HepG2 (cell line): Measurements from ENCODE around the gene RNF213. TPM values are rescaled to one million over a fixed set of nuclear protein-coding genes. Genes with fewer than 3 reads are reported as not detected.

Experiments
- ASH2L ChIP-seq: fragments of 300-600, 200-600 bp; sonication (generic); IDR thresholded peaks from 2 replicates; pipeline ENCODE4 v1.7.0; 2017; ENCODE audit warnings: low read depth, mild to moderate bottlenecking, moderate library complexity, mixed read lengths, low read length; ENCODE audit not compliant: insufficient read length
- BRD4 ChIP-seq: sonication (generic); formaldehyde crosslinking; IDR thresholded peaks from 2 replicates; pipeline ENCODE4 v1.4.0; 2020; ENCODE audit warnings: missing genetic modification reagents
- FOXK2 ChIP-seq: fragments of 450-650 bp; IDR thresholded peaks from 2 replicates; pipeline ENCODE4 v1.6.1; 2016
- KDM4B ChIP-seq: sonication (generic); formaldehyde crosslinking; IDR thresholded peaks from 2 replicates; pipeline ENCODE4 v1.4.0; 2020; ENCODE audit warnings: missing genetic modification reagents
- PCBP1 ChIP-seq: fragments of 200-400 bp; formaldehyde crosslinking; IDR thresholded peaks from 2 replicates; pipeline ENCODE4 v1.6.1; 2017; ENCODE audit warnings: mild to moderate bottlenecking, low read depth, low read length, borderline replicate concordance
- PHF21A ChIP-seq: sonication (generic); formaldehyde crosslinking; IDR thresholded peaks from 2 replicates; pipeline ENCODE4 v1.5.0; 2020; ENCODE audit warnings: mild to moderate bottlenecking, missing genetic modification reagents
- ZNF24 ChIP-seq: fragments of 450-650 bp; IDR thresholded peaks from 2 replicates; pipeline ENCODE4 v1.6.1; 2017; ENCODE audit warnings: antibody characterized with exemption, mild to moderate bottlenecking
- ZNF547 ChIP-seq: sonication (generic); formaldehyde crosslinking; IDR thresholded peaks from 2 replicates; pipeline ENCODE4 v1.5.1; 2020; ENCODE audit warnings: mild to moderate bottlenecking, missing genetic modification reagents
- polyA plus RNA-seq, 8 experiments: library from polyadenylated mRNA; depleted of rRNA in 3 of 8; stranded (reverse) in 7 of 8; unstranded in 1 of 8; fragments of >200 nt; fragmentation: Illumina TruSeq in 4 of 8; extraction: Trizol in 4 of 8; gene quantifications; 2 replicates each; pipeline versions ENCODE4 v1.2.1 to v1.2.3, GENCODE V29; 2011 to 2016; ENCODE audit warnings: low read depth in 4 of 8, missing spikeins in 1 of 8, mixed read lengths in 1 of 8; ENCODE audit not compliant: insufficient read depth in 1 of 8
- total RNA-seq, 5 experiments: library from RNA; depleted of rRNA; stranded (reverse); fragments of >200 nt; fragmentation: Illumina TruSeq; extraction: Trizol; gene quantifications; 2 replicates each; pipeline ENCODE4 v1.2.3, GENCODE V29; 2016; ENCODE audit warnings: low read depth in 1 of 5
- TF ChIP-seq, protein P1 (sequence below): IDR thresholded peaks from 2 replicates; pipeline ENCODE4 v1.6.1; 2016
- TF ChIP-seq, protein P2 (sequence below): sonication (generic); formaldehyde crosslinking; IDR thresholded peaks from 2 replicates; pipeline ENCODE4 v1.4.0; 2020; ENCODE audit warnings: low read depth, missing genetic modification reagents
- TF ChIP-seq, protein P3 (sequence below): sonication (generic); formaldehyde crosslinking; IDR thresholded peaks from 2 replicates; pipeline ENCODE4 v1.4.0; 2020; ENCODE audit warnings: mild to moderate bottlenecking, missing genetic modification reagents
- TF ChIP-seq, protein P4 (sequence below): sonication (generic); formaldehyde crosslinking; IDR thresholded peaks from 2 replicates; pipeline ENCODE4 v1.9.0; 2021; ENCODE audit warnings: mild to moderate bottlenecking, missing genetic modification reagents

RNF213 gene
- total and polyA plus RNA-seq, 2 of the 13 experiments (the other 11 are each of a cell fraction or from before 2014, with no cell fraction given), result 38.6 to 38.7 TPM

DNA sequence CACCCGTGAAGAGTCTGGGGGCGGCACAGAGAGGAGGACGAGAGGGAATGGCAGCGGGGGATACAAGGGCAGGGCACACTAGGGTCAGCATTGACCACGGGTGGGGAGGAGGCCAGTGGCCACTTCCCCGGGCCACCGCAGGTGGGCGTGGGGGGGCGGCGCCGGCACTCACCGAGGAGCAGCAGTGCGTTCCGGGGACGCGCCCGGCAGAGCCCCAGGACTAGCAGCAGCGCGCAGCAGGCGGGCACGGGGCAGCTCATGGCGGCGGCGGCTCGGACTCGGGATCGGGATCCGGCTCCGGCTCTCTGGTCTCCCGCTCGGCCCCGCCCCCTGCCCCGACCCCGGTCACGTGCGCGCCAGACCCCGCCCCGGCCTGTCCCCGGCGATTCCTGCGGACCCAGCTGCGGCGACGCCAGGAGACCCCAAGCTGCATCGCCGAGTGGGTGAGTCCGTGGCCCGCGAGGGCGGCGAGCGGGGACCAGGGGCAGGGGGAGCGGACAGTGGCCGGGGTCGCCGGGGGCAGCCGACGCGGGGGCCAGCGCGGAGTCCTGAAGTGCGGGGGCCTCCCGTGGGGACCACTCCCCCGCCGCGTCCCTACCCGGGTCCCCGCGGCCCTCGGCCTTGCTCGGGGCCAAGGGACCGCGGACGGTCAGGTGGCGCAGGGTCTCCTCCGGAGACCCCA is 40.5 kb upstream of the RNF213 start, which contains the start of the genes SGSH and SLC26A11 (continued):
- TF ChIP-seq PHF21A (CRISPR knock-in tag) (no peak), FOXK2 (no peak), ZNF547 (CRISPR knock-in tag) (peak; percentile 71; the same call in 1 of the 2 replicates), BRD4 (peak; percentile 80), ZNF24 (no peak), ASH2L (peak; percentile 61), PCBP1 (no peak), KDM4B (CRISPR knock-in tag) (no peak)
- TF ChIP-seq, protein P1, sequence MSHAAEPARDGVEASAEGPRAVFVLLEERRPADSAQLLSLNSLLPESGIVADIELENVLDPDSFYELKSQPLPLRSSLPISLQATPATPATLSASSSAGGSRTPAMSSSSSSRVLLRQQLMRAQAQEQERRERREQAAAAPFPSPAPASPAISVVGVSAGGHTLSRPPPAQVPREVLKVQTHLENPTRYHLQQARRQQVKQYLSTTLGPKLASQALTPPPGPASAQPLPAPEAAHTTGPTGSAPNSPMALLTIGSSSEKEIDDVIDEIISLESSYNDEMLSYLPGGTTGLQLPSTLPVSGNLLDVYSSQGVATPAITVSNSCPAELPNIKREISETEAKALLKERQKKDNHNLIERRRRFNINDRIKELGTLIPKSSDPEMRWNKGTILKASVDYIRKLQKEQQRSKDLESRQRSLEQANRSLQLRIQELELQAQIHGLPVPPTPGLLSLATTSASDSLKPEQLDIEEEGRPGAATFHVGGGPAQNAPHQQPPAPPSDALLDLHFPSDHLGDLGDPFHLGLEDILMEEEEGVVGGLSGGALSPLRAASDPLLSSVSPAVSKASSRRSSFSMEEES (CRISPR knock-in tag), result no peak
- TF ChIP-seq, protein P2, sequence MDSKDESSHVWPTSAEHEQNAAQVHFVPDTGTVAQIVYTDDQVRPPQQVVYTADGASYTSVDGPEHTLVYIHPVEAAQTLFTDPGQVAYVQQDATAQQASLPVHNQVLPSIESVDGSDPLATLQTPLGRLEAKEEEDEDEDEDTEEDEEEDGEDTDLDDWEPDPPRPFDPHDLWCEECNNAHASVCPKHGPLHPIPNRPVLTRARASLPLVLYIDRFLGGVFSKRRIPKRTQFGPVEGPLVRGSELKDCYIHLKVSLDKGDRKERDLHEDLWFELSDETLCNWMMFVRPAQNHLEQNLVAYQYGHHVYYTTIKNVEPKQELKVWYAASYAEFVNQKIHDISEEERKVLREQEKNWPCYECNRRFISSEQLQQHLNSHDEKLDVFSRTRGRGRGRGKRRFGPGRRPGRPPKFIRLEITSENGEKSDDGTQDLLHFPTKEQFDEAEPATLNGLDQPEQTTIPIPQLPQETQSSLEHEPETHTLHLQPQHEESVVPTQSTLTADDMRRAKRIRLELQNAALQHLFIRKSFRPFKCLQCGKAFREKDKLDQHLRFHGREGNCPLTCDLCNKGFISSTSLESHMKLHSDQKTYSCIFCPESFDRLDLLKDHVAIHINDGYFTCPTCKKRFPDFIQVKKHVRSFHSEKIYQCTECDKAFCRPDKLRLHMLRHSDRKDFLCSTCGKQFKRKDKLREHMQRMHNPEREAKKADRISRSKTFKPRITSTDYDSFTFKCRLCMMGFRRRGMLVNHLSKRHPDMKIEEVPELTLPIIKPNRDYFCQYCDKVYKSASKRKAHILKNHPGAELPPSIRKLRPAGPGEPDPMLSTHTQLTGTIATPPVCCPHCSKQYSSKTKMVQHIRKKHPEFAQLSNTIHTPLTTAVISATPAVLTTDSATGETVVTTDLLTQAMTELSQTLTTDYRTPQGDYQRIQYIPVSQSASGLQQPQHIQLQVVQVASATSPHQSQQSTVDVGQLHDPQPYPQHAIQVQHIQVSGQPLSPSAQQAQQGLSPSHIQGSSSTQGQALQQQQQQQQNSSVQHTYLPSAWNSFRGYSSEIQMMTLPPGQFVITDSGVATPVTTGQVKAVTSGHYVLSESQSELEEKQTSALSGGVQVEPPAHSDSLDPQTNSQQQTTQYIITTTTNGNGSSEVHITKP (CRISPR knock-in tag), result no peak
- TF ChIP-seq, protein P3, sequence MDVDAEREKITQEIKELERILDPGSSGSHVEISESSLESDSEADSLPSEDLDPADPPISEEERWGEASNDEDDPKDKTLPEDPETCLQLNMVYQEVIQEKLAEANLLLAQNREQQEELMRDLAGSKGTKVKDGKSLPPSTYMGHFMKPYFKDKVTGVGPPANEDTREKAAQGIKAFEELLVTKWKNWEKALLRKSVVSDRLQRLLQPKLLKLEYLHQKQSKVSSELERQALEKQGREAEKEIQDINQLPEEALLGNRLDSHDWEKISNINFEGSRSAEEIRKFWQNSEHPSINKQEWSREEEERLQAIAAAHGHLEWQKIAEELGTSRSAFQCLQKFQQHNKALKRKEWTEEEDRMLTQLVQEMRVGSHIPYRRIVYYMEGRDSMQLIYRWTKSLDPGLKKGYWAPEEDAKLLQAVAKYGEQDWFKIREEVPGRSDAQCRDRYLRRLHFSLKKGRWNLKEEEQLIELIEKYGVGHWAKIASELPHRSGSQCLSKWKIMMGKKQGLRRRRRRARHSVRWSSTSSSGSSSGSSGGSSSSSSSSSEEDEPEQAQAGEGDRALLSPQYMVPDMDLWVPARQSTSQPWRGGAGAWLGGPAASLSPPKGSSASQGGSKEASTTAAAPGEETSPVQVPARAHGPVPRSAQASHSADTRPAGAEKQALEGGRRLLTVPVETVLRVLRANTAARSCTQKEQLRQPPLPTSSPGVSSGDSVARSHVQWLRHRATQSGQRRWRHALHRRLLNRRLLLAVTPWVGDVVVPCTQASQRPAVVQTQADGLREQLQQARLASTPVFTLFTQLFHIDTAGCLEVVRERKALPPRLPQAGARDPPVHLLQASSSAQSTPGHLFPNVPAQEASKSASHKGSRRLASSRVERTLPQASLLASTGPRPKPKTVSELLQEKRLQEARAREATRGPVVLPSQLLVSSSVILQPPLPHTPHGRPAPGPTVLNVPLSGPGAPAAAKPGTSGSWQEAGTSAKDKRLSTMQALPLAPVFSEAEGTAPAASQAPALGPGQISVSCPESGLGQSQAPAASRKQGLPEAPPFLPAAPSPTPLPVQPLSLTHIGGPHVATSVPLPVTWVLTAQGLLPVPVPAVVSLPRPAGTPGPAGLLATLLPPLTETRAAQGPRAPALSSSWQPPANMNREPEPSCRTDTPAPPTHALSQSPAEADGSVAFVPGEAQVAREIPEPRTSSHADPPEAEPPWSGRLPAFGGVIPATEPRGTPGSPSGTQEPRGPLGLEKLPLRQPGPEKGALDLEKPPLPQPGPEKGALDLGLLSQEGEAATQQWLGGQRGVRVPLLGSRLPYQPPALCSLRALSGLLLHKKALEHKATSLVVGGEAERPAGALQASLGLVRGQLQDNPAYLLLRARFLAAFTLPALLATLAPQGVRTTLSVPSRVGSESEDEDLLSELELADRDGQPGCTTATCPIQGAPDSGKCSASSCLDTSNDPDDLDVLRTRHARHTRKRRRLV, result no peak
- TF ChIP-seq, protein P4, sequence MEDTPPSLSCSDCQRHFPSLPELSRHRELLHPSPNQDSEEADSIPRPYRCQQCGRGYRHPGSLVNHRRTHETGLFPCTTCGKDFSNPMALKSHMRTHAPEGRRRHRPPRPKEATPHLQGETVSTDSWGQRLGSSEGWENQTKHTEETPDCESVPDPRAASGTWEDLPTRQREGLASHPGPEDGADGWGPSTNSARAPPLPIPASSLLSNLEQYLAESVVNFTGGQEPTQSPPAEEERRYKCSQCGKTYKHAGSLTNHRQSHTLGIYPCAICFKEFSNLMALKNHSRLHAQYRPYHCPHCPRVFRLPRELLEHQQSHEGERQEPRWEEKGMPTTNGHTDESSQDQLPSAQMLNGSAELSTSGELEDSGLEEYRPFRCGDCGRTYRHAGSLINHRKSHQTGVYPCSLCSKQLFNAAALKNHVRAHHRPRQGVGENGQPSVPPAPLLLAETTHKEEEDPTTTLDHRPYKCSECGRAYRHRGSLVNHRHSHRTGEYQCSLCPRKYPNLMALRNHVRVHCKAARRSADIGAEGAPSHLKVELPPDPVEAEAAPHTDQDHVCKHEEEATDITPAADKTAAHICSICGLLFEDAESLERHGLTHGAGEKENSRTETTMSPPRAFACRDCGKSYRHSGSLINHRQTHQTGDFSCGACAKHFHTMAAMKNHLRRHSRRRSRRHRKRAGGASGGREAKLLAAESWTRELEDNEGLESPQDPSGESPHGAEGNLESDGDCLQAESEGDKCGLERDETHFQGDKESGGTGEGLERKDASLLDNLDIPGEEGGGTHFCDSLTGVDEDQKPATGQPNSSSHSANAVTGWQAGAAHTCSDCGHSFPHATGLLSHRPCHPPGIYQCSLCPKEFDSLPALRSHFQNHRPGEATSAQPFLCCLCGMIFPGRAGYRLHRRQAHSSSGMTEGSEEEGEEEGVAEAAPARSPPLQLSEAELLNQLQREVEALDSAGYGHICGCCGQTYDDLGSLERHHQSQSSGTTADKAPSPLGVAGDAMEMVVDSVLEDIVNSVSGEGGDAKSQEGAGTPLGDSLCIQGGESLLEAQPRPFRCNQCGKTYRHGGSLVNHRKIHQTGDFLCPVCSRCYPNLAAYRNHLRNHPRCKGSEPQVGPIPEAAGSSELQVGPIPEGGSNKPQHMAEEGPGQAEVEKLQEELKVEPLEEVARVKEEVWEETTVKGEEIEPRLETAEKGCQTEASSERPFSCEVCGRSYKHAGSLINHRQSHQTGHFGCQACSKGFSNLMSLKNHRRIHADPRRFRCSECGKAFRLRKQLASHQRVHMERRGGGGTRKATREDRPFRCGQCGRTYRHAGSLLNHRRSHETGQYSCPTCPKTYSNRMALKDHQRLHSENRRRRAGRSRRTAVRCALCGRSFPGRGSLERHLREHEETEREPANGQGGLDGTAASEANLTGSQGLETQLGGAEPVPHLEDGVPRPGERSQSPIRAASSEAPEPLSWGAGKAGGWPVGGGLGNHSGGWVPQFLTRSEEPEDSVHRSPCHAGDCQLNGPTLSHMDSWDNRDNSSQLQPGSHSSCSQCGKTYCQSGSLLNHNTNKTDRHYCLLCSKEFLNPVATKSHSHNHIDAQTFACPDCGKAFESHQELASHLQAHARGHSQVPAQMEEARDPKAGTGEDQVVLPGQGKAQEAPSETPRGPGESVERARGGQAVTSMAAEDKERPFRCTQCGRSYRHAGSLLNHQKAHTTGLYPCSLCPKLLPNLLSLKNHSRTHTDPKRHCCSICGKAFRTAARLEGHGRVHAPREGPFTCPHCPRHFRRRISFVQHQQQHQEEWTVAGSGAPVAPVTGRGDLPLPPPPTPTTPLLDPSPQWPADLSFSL (CRISPR knock-in tag), result 0 out of 2 replicates have a peak, but pooled peaks have one; percentile 28
